PC-3 (cell line): Measurements from ENCODE around the gene SCCPDH.
"Not testable (repeated sequence)": the region's sequence is repeated elsewhere in the genome, so short reads cannot be mapped to it uniquely, and the experiment has no call there.

Experiments used
- CTCF ChIP-seq: fragments of 300-600 bp; sonication (generic); conservative IDR thresholded peaks from 2 replicates; pipeline ENCODE4 v1.5.1; 2017; ENCODE audit warnings: antibody characterized with exemption, low read depth, mild to moderate bottlenecking, low read length
- EZH2 ChIP-seq: fragments of 300-600 bp; sonication (generic); IDR thresholded peaks from one replicate; pipeline ENCODE4 v1.6.1; 2017; ENCODE audit warnings: antibody characterized with exemption, mild to moderate bottlenecking, low read length; ENCODE audit not compliant: unreplicated experiment
- EZH2phosphoT487 ChIP-seq: fragments of 300-600 bp; sonication (generic); IDR thresholded peaks from 2 replicates; pipeline ENCODE4 v1.6.1; 2018; ENCODE audit warnings: mild to moderate bottlenecking, antibody characterized with exemption, low read length, borderline replicate concordance

DNA sequence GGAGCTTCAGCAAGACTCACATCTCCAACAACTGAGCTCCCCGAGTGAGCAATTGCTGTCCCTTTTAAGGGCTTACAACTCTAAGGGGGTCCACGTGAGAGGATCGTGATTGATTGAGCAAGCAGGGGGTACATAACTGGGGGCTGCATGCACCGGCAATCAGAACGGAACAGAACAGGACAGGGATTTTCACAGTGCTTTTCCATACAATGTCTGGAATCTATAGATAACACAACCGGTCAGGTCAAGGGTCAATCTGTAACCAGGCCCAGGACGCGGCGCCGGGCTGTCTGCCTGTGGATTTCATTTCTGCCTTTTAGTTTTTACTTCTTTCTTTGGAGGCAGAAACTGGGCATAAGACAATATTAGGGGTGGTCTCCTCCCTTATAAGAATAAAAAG is 21.9 kb downstream of the SCCPDH start:
- not testable (repeated sequence) for TF ChIP-seq CTCF, EZH2, EZH2phosphoT487
